Activated naive CD8-positive, alpha-beta T cell treated with anti-CD3 and anti-CD28 coated beads, Interleukin-2, amount 50 U/mL, for 24 hours (primary cell): ENCODE measurements around the gene CABCOCO1.

Experiments
- ATAC-seq: fragments of 150-1000 bp; cut with Tn5 transposase; one replicate; pipeline ENCODE4 v1.10.0; 2021
- DNase-seq: peaks from one replicate; pipeline ENCODE4 v3.0.0; 2021
- H3K27ac Mint-ChIP-seq: one replicate; pipeline ENCODE4 v1.8.0; 2021; ENCODE audit warnings: mild to moderate bottlenecking, mixed read lengths
- H3K27me3 Mint-ChIP-seq: one replicate; pipeline ENCODE4 v1.8.0; 2021; ENCODE audit warnings: mixed read lengths
- H3K36me3 Mint-ChIP-seq: one replicate; pipeline ENCODE4 v1.8.0; 2021; ENCODE audit warnings: low read depth, mixed read lengths
- H3K4me1 Mint-ChIP-seq: one replicate; pipeline ENCODE4 v1.8.0; 2021; ENCODE audit warnings: mixed read lengths
- H3K4me3 Mint-ChIP-seq: one replicate; pipeline ENCODE4 v1.8.0; 2021; ENCODE audit warnings: mild to moderate bottlenecking, moderate library complexity, mixed read lengths
- H3K9me3 Mint-ChIP-seq: one replicate; pipeline ENCODE4 v1.8.0; 2021; ENCODE audit warnings: mixed read lengths

Gene CABCOCO1

GRCh38 chr10:61750943-61751471 lies 88.3 kb downstream of the CABCOCO1 start:
- H3K36me3 Mint-ChIP-seq = no peaks in the 10 kb centered on the region
- ATAC-seq = peak; percentile 93
- no peak overlapping the region for H3K4me3 Mint-ChIP-seq
- H3K27ac Mint-ChIP-seq = peak overlapping the region; percentile 69
- H3K27me3 Mint-ChIP-seq = no peaks in the 10 kb centered on the region
- DNase-seq = peak; percentile 72
- H3K4me1 Mint-ChIP-seq = peaks cover 24% of the 10 kb centered on the region
- H3K9me3 Mint-ChIP-seq = no peaks in the 10 kb centered on the region

DNA sequence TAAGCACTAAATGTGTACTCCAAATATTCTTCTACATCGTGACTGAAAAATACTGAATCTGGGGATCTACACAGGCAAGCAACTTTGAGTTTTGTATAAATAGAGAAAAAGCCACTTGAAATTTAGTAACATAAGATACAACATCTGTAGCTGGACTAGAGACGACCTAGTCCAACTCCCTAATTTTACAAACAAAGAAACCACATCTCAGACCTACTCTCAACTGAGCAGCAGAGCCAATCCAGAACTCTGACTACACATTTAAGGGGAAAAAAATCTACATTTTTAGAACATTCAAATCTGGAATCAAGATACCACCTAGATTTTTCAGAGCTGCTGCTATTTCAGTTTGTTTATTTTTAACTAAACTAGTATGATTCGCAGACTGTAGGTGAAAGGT lies 88.9 kb downstream of the CABCOCO1 start:
- Mint-ChIP-seq H3K4me1 (peaks cover 24% of the 10 kb centered on the region), H3K9me3 (no peaks in the 10 kb centered on the region), H3K36me3 (no peaks in the 10 kb centered on the region), H3K4me3 (no peak overlapping the region), H3K27ac (peak overlapping the region; percentile 40), H3K27me3 (no peaks in the 10 kb centered on the region)
- no peak for ATAC-seq
- no peak for DNase-seq

GRCh38 chr10:61752111-61753011 lies 89.6 kb downstream of the CABCOCO1 start:
- DNase-seq = no peak
- Mint-ChIP-seq H3K27me3 (no peaks in the 10 kb centered on the region), H3K4me3 (peak overlapping the region; percentile 11), H3K9me3 (no peaks in the 10 kb centered on the region), H3K27ac (peak overlapping the region; percentile 40), H3K36me3 (no peaks in the 10 kb centered on the region), H3K4me1 (peaks cover 24% of the 10 kb centered on the region)
- ATAC-seq = peak; percentile 63

DNA sequence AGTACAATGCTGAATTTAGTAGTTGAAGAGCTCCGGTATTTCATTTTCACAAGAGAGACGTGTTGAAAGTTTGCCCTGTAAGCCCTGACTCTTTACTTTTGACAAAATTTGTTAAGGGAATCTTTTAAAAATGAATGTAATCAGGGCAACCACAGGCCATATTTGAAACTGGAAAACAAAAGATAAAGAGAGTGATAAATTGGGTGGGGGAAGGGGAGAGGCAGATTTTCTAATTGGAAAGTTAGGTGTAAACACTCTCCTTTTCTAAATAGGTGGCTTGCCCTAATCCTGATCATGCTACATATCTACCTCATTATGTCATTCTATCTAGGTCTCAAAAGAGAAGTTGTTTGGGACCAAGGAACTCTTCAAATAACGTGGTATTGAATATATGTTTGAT lies 90.7 kb downstream of the CABCOCO1 start:
- Mint-ChIP-seq H3K27ac (no peak overlapping the region), H3K9me3 (no peaks in the 10 kb centered on the region), H3K36me3 (no peaks in the 10 kb centered on the region), H3K4me3 (no peak overlapping the region), H3K4me1 (peaks cover 24% of the 10 kb centered on the region), H3K27me3 (no peaks in the 10 kb centered on the region)
- DNase-seq (no peak), ATAC-seq (no peak)

- no peaks in the 10 kb centered on the region for H3K36me3 Mint-ChIP-seq
- peaks cover 24% of the 10 kb centered on the region for H3K4me1 Mint-ChIP-seq
- no peak overlapping the region for H3K27ac Mint-ChIP-seq
- H3K4me3 Mint-ChIP-seq = no peak overlapping the region
- H3K9me3 Mint-ChIP-seq = no peaks in the 10 kb centered on the region
- ATAC-seq (no peak), DNase-seq (no peak)
- H3K27me3 Mint-ChIP-seq = no peaks in the 10 kb centered on the region
Observed at GRCh38 chr10:61754587-61755550, 92.1 kb downstream of the CABCOCO1 start.

GRCh38 chr10:61757001-61757400 lies 94.3 kb downstream of the CABCOCO1 start:
- no peak overlapping the region for H3K4me3 Mint-ChIP-seq
- ATAC-seq (no peak), DNase-seq (no peak)
- H3K36me3 Mint-ChIP-seq = no peaks in the 10 kb centered on the region
- no peaks in the 10 kb centered on the region for H3K9me3 Mint-ChIP-seq
- H3K27ac Mint-ChIP-seq = no peak overlapping the region
- peaks cover 19% of the 10 kb centered on the region for H3K4me1 Mint-ChIP-seq
- H3K27me3 Mint-ChIP-seq = no peaks in the 10 kb centered on the region

DNA sequence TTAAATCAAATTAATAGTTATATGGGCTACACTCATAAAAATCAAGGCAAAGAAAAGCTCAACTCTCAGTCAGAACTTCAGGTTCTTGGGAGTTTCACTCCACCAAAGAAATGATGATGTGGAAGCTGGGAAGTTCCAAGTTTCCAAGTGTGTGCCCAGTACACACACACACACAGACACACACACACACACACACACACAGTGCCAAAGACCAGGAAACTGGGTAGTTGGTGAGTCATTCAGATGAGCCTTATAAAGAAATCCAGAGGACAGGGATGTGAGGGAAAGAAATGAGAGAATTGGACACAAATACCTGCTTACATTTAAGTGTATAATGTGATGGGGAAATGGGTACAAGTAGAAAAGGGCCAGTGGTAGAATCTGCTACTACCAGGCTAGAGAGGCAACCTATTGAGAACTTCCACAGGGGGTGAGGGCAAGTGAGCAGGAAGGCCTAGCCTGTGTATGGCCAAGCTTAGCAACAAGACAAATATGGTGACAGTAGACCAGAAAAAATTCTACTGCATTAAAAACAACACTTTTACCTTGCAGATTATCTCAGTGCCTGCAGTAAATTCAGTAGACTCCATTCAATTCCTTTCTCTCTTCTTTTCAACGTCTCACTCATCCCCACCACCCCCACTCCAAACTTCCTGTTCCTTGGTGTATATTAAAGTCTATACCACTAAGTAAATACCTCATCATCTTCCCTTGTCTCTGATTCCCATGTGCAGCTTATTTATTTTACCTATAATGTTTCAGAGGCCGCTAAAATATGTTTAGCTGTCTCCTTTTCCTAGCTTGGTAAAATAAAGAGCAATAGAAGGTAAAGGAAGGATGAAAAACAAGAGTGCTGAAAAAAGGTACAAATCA lies 95.0 kb downstream of the CABCOCO1 start:
- Mint-ChIP-seq H3K9me3 (no peaks in the 10 kb centered on the region), H3K4me1 (peaks cover 14% of the 10 kb centered on the region), H3K36me3 (no peaks in the 10 kb centered on the region), H3K4me3 (no peak overlapping the region), H3K27ac (no peak overlapping the region), H3K27me3 (no peaks in the 10 kb centered on the region)
- DNase-seq = no peak
- no peak for ATAC-seq

DNA sequence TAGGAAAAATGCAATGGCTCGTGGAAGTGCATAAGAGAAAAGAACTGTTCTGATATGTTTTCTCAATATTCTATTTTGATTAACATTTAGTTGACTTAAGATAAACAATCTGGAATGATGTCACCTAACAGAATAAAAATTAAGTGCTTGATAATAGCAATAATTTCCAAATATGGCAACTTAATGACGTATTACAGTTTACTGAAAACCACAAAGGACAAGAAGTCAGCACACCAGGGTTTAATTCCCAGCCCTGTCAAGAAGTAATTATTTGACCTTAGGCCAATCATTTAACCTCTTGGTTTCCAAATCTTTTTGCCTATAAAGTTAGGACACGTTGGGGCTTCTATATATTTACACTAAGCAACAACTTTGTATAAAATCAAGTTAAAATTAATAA lies 95.7 kb downstream of the CABCOCO1 start:
- ATAC-seq (no peak), DNase-seq (no peak)
- Mint-ChIP-seq H3K27me3 (no peaks in the 10 kb centered on the region), H3K4me1 (peaks cover 14% of the 10 kb centered on the region), H3K27ac (no peak overlapping the region), H3K4me3 (no peak overlapping the region), H3K36me3 (no peaks in the 10 kb centered on the region), H3K9me3 (no peaks in the 10 kb centered on the region)

- no peaks in the 10 kb centered on the region for H3K36me3 Mint-ChIP-seq
- no peaks in the 10 kb centered on the region for H3K9me3 Mint-ChIP-seq
- H3K27ac Mint-ChIP-seq = no peak overlapping the region
- H3K4me1 Mint-ChIP-seq = peaks cover 13% of the 10 kb centered on the region
- no peak overlapping the region for H3K4me3 Mint-ChIP-seq
- no peaks in the 10 kb centered on the region for H3K27me3 Mint-ChIP-seq
- ATAC-seq = no peak
- no peak for DNase-seq
Observed at GRCh38 chr10:61759751-61760150, 97.0 kb downstream of the CABCOCO1 start.

GRCh38 chr10:61760943-61761824 lies 98.5 kb downstream of the CABCOCO1 start:
- H3K4me3 Mint-ChIP-seq = no peak overlapping the region
- DNase-seq = no peak
- no peaks in the 10 kb centered on the region for H3K9me3 Mint-ChIP-seq
- H3K27me3 Mint-ChIP-seq = no peaks in the 10 kb centered on the region
- no peak overlapping the region for H3K27ac Mint-ChIP-seq
- H3K36me3 Mint-ChIP-seq = no peaks in the 10 kb centered on the region
- no peak for ATAC-seq
- H3K4me1 Mint-ChIP-seq = peaks cover 20% of the 10 kb centered on the region

DNA sequence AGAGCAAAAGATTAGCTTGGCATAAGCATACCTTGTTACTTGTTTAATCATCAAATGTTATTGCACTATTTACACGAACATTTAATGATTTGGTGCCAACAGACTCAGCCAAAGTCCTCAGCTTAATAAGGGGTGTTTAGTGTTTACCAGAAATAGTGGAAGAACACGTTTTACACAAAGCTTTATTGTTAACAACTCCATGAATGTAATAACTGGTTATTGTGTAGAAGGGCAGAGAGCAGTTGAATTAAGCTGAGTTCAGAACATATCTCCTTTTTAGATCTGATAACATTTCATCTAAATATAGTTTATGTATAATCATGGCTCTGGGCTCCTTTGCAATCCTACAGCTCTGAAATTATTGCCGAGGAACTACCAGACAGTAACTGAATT lies 99.1 kb downstream of the CABCOCO1 start:
- DNase-seq = no peak
- no peaks in the 10 kb centered on the region for H3K36me3 Mint-ChIP-seq
- no peak overlapping the region for H3K27ac Mint-ChIP-seq
- no peaks in the 10 kb centered on the region for H3K27me3 Mint-ChIP-seq
- H3K9me3 Mint-ChIP-seq = no peaks in the 10 kb centered on the region
- no peak for ATAC-seq
- H3K4me3 Mint-ChIP-seq = no peak overlapping the region
- H3K4me1 Mint-ChIP-seq = peaks cover 20% of the 10 kb centered on the region

- H3K36me3 Mint-ChIP-seq = no peaks in the 10 kb centered on the region
- no peak overlapping the region for H3K4me3 Mint-ChIP-seq
- H3K27me3 Mint-ChIP-seq = no peaks in the 10 kb centered on the region
- H3K27ac Mint-ChIP-seq = no peak overlapping the region
- no peaks in the 10 kb centered on the region for H3K9me3 Mint-ChIP-seq
- peaks cover 20% of the 10 kb centered on the region for H3K4me1 Mint-ChIP-seq
- no peak for ATAC-seq
- DNase-seq = no peak
Observed at GRCh38 chr10:61763778-61764177, 101.0 kb downstream of the CABCOCO1 start.

- Mint-ChIP-seq H3K4me3 (no peak overlapping the region), H3K27ac (no peak overlapping the region), H3K36me3 (no peaks in the 10 kb centered on the region), H3K27me3 (no peaks in the 10 kb centered on the region), H3K4me1 (peaks cover 20% of the 10 kb centered on the region), H3K9me3 (no peaks in the 10 kb centered on the region)
- ATAC-seq (no peak), DNase-seq (no peak)
Observed at GRCh38 chr10:61764486-61764885, 101.8 kb downstream of the CABCOCO1 start.
